ENCODE measurements around the gene GMEB2. TPM values are rescaled to one million over a fixed set of nuclear protein-coding genes. Genes with fewer than 3 reads are reported as not detected.

Gene GMEB2
- total RNA-seq, 1 donor, result 9.4 TPM

DNA sequence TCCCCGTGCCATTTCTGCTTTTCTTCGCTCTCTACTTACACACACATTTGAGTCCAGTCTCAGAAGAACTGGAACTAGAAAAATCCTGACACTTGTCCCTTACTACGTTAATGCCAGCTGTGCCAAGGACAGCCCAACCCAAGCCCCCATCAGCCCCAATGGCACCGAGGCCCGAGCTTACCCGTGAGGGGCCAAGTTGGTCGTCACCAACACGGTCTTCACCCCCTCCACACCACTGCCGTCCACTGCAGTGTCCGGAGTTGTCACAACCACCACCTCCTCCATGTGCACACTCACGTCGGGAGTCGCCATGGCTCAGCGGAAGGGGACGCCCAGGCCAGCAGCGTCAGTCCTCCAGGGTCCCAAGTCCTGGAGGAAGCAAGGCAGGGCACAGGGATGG, 7.8 kb downstream of the GMEB2 start:
- Histone ChIP-seq H3K4me3 (ENCODE audit: insufficient read depth, low read length) (no peak overlapping the region), H3K27ac (ENCODE audit: low read depth, low read length) (no peak overlapping the region), H2AFZ (ENCODE audit: low read length) (no peak overlapping the region), H4K20me1 (ENCODE audit: insufficient read depth, low read length) (peaks cover 24% of the 10 kb centered on the region), H3K4me1 (ENCODE audit: insufficient read depth, low read length) (no peaks in the 10 kb centered on the region), H3K79me2 (ENCODE audit: insufficient read depth, low read length) (peaks cover 64% of the 10 kb centered on the region), H3K36me3 (ENCODE audit: insufficient read depth, low read length) (peaks cover 21% of the 10 kb centered on the region), H3K27me3 (ENCODE audit: insufficient read depth, low read length) (no peaks in the 10 kb centered on the region), H3K9me3 (ENCODE audit: low read depth, low read length) (no peaks in the 10 kb centered on the region), H3K4me2 (ENCODE audit: insufficient read depth, low read length) (no peak overlapping the region)
- no peak for DNase-seq (ENCODE audit: insufficient read length, low spot score, missing footprints)
- TF ChIP-seq, protein P1, sequence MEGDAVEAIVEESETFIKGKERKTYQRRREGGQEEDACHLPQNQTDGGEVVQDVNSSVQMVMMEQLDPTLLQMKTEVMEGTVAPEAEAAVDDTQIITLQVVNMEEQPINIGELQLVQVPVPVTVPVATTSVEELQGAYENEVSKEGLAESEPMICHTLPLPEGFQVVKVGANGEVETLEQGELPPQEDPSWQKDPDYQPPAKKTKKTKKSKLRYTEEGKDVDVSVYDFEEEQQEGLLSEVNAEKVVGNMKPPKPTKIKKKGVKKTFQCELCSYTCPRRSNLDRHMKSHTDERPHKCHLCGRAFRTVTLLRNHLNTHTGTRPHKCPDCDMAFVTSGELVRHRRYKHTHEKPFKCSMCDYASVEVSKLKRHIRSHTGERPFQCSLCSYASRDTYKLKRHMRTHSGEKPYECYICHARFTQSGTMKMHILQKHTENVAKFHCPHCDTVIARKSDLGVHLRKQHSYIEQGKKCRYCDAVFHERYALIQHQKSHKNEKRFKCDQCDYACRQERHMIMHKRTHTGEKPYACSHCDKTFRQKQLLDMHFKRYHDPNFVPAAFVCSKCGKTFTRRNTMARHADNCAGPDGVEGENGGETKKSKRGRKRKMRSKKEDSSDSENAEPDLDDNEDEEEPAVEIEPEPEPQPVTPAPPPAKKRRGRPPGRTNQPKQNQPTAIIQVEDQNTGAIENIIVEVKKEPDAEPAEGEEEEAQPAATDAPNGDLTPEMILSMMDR (IDR thresholded peaks at IDR 0.05; ENCODE audit: extremely low read depth, low read depth, low read length), result no peak

DNA sequence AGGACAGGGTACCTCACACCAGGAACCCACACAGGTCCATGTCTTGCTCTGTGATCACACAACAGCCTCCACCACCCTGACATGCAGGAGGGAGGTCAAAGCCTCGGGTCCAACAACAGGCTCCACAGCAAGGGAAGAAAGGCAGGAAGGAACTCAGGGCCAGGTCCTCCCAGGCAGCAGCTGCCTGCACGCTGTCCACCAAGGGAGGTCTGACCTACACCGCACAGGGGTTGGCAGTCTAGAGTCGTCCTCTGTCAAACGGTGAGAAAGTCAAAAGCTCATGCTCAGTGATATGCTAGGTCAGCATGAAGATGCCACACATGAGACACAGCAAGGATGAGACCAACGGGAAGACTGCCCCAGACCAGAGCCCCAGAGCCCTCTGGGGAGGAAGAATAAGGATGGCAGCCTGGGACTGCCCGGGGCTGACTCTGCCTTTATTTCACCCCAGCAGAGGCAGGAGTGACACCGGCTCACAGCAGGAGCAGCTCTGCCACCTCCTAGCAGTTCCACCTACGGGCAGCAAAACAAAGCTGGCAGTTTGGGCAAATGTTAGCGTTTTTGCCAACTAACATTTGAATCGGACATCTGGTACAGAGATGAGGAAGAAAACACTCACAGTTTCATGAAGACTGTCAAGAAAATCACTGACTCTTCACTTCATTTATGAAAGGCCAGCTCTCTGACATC, 8.5 kb downstream of the GMEB2 start:
- H3K27ac ChIP-seq (ENCODE audit: low read depth, low read length), result no peak overlapping the region
- no peaks in the 10 kb centered on the region for H3K4me1 ChIP-seq (ENCODE audit: insufficient read depth, low read length)
- peaks cover 63% of the 10 kb centered on the region for H3K79me2 ChIP-seq (ENCODE audit: insufficient read depth, low read length)
- H3K4me2 ChIP-seq (ENCODE audit: insufficient read depth, low read length), result no peak overlapping the region
- H3K9me3 ChIP-seq (ENCODE audit: low read depth, low read length), result no peaks in the 10 kb centered on the region
- DNase-seq (ENCODE audit: insufficient read length, low spot score, missing footprints), result peak; percentile 60
- H3K36me3 ChIP-seq (ENCODE audit: insufficient read depth, low read length), result peaks cover 21% of the 10 kb centered on the region
- peaks cover 27% of the 10 kb centered on the region for H4K20me1 ChIP-seq (ENCODE audit: insufficient read depth, low read length)
- no peak overlapping the region for H3K4me3 ChIP-seq (ENCODE audit: insufficient read depth, low read length)
- no peaks in the 10 kb centered on the region for H3K27me3 ChIP-seq (ENCODE audit: insufficient read depth, low read length)
- TF ChIP-seq, protein P1 (IDR thresholded peaks at IDR 0.05; ENCODE audit: extremely low read depth, low read depth, low read length), result no peak
- no peak overlapping the region for H2AFZ ChIP-seq (ENCODE audit: low read length)

DNA sequence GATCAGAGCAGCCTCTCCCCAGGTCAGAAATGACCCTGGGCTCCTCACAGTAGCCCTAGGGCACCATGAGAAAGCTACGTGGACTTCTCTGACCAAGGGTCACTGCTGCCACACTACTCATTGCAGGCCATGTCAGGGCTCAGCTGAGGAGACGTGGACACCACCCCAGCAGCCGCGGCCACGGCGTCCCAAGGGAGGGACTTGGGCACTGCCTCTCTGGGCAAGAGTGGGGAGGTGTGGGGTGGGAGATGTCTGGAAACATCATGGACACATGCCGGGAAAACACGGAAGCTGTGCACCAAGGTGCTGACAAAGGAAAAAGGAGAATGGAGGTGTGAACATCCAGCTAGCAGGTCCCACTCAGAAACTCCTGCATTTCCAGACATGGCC, 9.0 kb downstream of the GMEB2 start:
- Histone ChIP-seq H3K4me1 (ENCODE audit: insufficient read depth, low read length) (peaks cover 3% of the 10 kb centered on the region), H3K79me2 (ENCODE audit: insufficient read depth, low read length) (peaks cover 62% of the 10 kb centered on the region), H3K27ac (ENCODE audit: low read depth, low read length) (no peak overlapping the region), H4K20me1 (ENCODE audit: insufficient read depth, low read length) (peaks cover 31% of the 10 kb centered on the region), H3K27me3 (ENCODE audit: insufficient read depth, low read length) (no peaks in the 10 kb centered on the region), H3K36me3 (ENCODE audit: insufficient read depth, low read length) (peaks cover 21% of the 10 kb centered on the region), H3K4me2 (ENCODE audit: insufficient read depth, low read length) (no peak overlapping the region), H2AFZ (ENCODE audit: low read length) (no peak overlapping the region), H3K4me3 (ENCODE audit: insufficient read depth, low read length) (no peak overlapping the region), H3K9me3 (ENCODE audit: low read depth, low read length) (no peaks in the 10 kb centered on the region)
- DNase-seq (ENCODE audit: insufficient read length, low spot score, missing footprints), result peak; percentile 19
- TF ChIP-seq, protein P1 (IDR thresholded peaks at IDR 0.05; ENCODE audit: extremely low read depth, low read depth, low read length), result no peak

DNA sequence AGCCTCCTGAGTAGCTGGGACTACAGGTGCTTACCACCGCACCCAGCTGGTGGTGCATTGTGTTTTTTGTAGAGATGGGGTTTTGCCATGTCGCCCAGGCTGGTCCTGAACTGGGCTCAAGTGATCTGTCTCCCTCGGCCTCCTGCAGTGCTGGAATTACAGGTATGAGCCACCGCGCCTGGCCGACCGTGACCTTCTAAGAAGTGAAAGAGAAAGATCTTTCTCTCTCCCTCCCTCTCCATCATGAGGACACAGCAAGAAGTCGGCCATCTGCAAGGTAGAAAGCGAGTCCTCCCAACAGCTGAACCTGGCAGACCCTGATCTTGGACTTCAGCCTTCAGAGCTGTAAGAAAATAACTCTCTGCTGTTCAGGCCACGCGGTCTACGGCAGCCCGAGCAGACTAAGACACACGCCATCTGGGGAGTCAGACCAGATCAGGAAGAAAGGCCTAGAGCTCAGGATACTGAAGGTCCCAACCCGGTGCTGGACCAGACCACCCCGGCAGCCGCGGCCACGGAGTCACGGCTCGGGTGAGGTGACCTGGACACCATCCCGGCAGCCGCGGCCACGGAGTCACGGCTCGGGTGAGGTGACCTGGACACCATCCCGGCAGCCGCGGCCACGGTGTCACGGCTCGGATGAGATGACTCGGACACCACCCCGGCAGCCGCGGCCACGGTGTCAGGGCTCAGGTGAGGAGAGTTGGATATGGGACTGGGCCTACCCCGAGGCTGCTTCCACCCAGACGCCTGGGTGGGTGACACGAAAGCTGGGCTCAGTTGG, 9.6 kb downstream of the GMEB2 start:
- H2AFZ ChIP-seq (ENCODE audit: low read length), result no peak overlapping the region
- H3K79me2 ChIP-seq (ENCODE audit: insufficient read depth, low read length), result peaks cover 62% of the 10 kb centered on the region
- H3K4me2 ChIP-seq (ENCODE audit: insufficient read depth, low read length), result no peak overlapping the region
- H3K4me1 ChIP-seq (ENCODE audit: insufficient read depth, low read length), result peaks cover 8% of the 10 kb centered on the region
- H3K4me3 ChIP-seq (ENCODE audit: insufficient read depth, low read length), result no peak overlapping the region
- H3K9me3 ChIP-seq (ENCODE audit: low read depth, low read length), result no peaks in the 10 kb centered on the region
- peaks cover 30% of the 10 kb centered on the region for H4K20me1 ChIP-seq (ENCODE audit: insufficient read depth, low read length)
- DNase-seq (ENCODE audit: insufficient read length, low spot score, missing footprints), result peak; percentile 65
- TF ChIP-seq, protein P1 (IDR thresholded peaks at IDR 0.05; ENCODE audit: extremely low read depth, low read depth, low read length), result no peak
- H3K27ac ChIP-seq (ENCODE audit: low read depth, low read length), result no peak overlapping the region
- peaks cover 21% of the 10 kb centered on the region for H3K36me3 ChIP-seq (ENCODE audit: insufficient read depth, low read length)
- no peaks in the 10 kb centered on the region for H3K27me3 ChIP-seq (ENCODE audit: insufficient read depth, low read length)
